Pancreas (tissue), 10 donors: ENCODE measurements around the gene WWC2. TPM values are rescaled to one million over a fixed set of nuclear protein-coding genes. Genes with fewer than 3 reads are reported as not detected.

Experiments
- ATAC-seq, 4 donors: fragments of 200-7000 bp; cut with Tn5 transposase; one replicate each; pipeline versions ENCODE4 v1.8.0 to v1.9.1; 2020; ENCODE audit warnings: mild to moderate bottlenecking in 4 of 4, moderate library complexity in 4 of 4
- DNase-seq, 6 donors: peaks; one replicate each; pipeline ENCODE4 v3.0.0-alpha.2; 2020
- FAIRE-seq: peaks from 2 replicates; lab custom pipeline; 2012; peaks lifted over from hg19 to GRCh38; lab: Jason Lieb, UNC
- H3K27ac ChIP-seq, 4 donors: fragments of 200-600 bp; sonication (generic); 1 replicate in 3 of 4; 2 replicates in 1 of 4; pipeline versions ENCODE4 v1.5.0 to v1.8.0; 2020
- H3K27me3 ChIP-seq, 4 donors: fragments of 200-600 bp; one replicate each; pipeline ENCODE4 v1.8.0; 2021
- H3K36me3 ChIP-seq, 3 donors: fragments of 200-600 bp; sonication (generic) in 1 of 3; one replicate each; pipeline versions ENCODE4 v1.5.0 to v1.8.0; 2020 to 2021
- H3K4me1 ChIP-seq, 3 donors: fragments of 200-600 bp; one replicate each; pipeline ENCODE4 v1.8.0; 2021
- H3K4me3 ChIP-seq, 4 donors: fragments of 200-600 bp; sonication (generic) in 2 of 4; one replicate each; pipeline versions ENCODE4 v1.5.0 to v1.8.0; 2020 to 2021
- H3K9me3 ChIP-seq, 4 donors: fragments of 200-600 bp; one replicate each; pipeline ENCODE4 v1.8.0; 2021
- CTCF ChIP-seq, 4 donors: fragments of 200-600 bp; sonication (generic) in 3 of 4; IDR thresholded peaks; one replicate each; pipeline versions ENCODE4 v1.5.0 to v1.8.0; 2021; ENCODE audit warnings: antibody characterized with exemption in 4 of 4
- WGBS, 2 donors: extraction: QIAGEN DNeasy Blood & Tissue Kit; methylation state at CpG; one replicate each; pipeline ENCODE4 v1.1.7; 2013; 5-methylcytosine and 5-hydroxymethylcytosine counted together
- intact Hi-C, 3 donors: fragments of 100-400 bp; cut with DNase I; formaldehyde crosslinking; loops; one replicate each; pipeline versions ENCODE4 v1.11.1 to v1.14.2; 2022
- polyA plus RNA-seq, 2 donors: library from polyadenylated mRNA; stranded (reverse); fragments of 200-250 nt; gene quantifications; one replicate each; pipeline ENCODE4 v1.2.3, GENCODE V29; 2013
- total RNA-seq, 6 donors: library from RNA; stranded (reverse); fragmentation: NEBNext Ultra II Directional in 4 of 6; extraction: Animal tissue kit (Norgen Biotek cat#: 25700) in 4 of 6; gene quantifications; one replicate each; pipeline versions ENCODE4 v1.2.1 to v1.2.4, GENCODE V29; 2021 to 2023
- donor health status: healthy with polysubstance abuse.
- donor health status: DM: no; HTN: no; CAD: no; lungs with moderate emphysema.
- donor health status: DM: no; HTN: no; CAD: no.
- donor health status: control.
- donor health status: control.
- donor health status: Bipolar disorder and iron deficiency.
- donor health status: DM: yes; HTN: yes; CAD: no.
- donor health status: DM: no; HTN: no; CAD: no.
- donor health status: DM: no; HTN: no; CAD: no.
- donor health status: DM: yes; HTN: yes; CAD: no.

WWC2 gene
- total and polyA plus RNA-seq, 8 donors: 4.4 to 27.5 (median 16.9) TPM

GRCh38 chr4:183362036-183362435 is 263.0 kb downstream of the WWC2 start:
- TF ChIP-seq CTCF (IDR thresholded peaks at IDR 0.05): no peak
- WGBS, 2 donors: 89 to 93% methylated on average over 4 of the region's 4 CpGs
- FAIRE-seq: no peak
- no peaks in the 10 kb centered on the region for H3K27me3 ChIP-seq
- H3K27ac ChIP-seq: no peak overlapping the region
- DNase-seq: no peak
- H3K4me1 ChIP-seq: no peaks in the 10 kb centered on the region
- no peaks in the 10 kb centered on the region for H3K9me3 ChIP-seq
- H3K4me3 ChIP-seq: no peak overlapping the region
- intact Hi-C loops: no loop called here
- no peaks in the 10 kb centered on the region for H3K36me3 ChIP-seq
- no peak for ATAC-seq

- no peak for FAIRE-seq
- no peak overlapping the region for H3K27ac ChIP-seq
- no peaks in the 10 kb centered on the region for H3K4me1 ChIP-seq
- H3K27me3 ChIP-seq: no peaks in the 10 kb centered on the region
- no peaks in the 10 kb centered on the region for H3K9me3 ChIP-seq
- no peaks in the 10 kb centered on the region for H3K36me3 ChIP-seq
- H3K4me3 ChIP-seq: no peak overlapping the region
- intact Hi-C loops: no loop called here
- ATAC-seq: no peak
- no peak for TF ChIP-seq CTCF (IDR thresholded peaks at IDR 0.05)
- no peak for DNase-seq
- 71 to 75% methylated on average over 15 of the region's 15 CpGs for WGBS, 2 donors
Measured at GRCh38 chr4:183362916-183363542, 264.0 kb downstream of the WWC2 start.

- TF ChIP-seq CTCF (IDR thresholded peaks at IDR 0.05): no peak
- H3K27me3 ChIP-seq: no peaks in the 10 kb centered on the region
- intact Hi-C loops: no loop called here
- DNase-seq (no peak), ATAC-seq (no peak), FAIRE-seq (no peak)
- H3K4me1 ChIP-seq: no peaks in the 10 kb centered on the region
- H3K36me3 ChIP-seq: no peaks in the 10 kb centered on the region
- no peaks in the 10 kb centered on the region for H3K9me3 ChIP-seq
- no peak overlapping the region for H3K4me3 ChIP-seq
- no peak overlapping the region for H3K27ac ChIP-seq
- 66 to 73% methylated on average over 10 of the region's 10 CpGs for WGBS, 2 donors
Measured at GRCh38 chr4:183364025-183364424, 265.0 kb downstream of the WWC2 start.

- ATAC-seq: no peak
- TF ChIP-seq CTCF (IDR thresholded peaks at IDR 0.05): no peak
Measured at GRCh38 chr4:183366206-183366835, 267.3 kb downstream of the WWC2 start.

GRCh38 chr4:183369073-183369472 is 270.0 kb downstream of the WWC2 start:
- no peak for TF ChIP-seq CTCF (IDR thresholded peaks at IDR 0.05)
- FAIRE-seq (no peak), ATAC-seq (no peak)

More at GRCh38 chr4:183366206-183366835, 267.3 kb downstream of the WWC2 start:
- FAIRE-seq (no peak), DNase-seq (no peak)
- 80 to 86% methylated on average over 16 of the region's 16 CpGs for WGBS, 2 donors
- no peaks in the 10 kb centered on the region for H3K4me1 ChIP-seq
- H3K9me3 ChIP-seq: no peaks in the 10 kb centered on the region
- no peak overlapping the region for H3K4me3 ChIP-seq
- H3K27me3 ChIP-seq: no peaks in the 10 kb centered on the region
- intact Hi-C loops: no loop called here
- no peaks in the 10 kb centered on the region for H3K36me3 ChIP-seq
- no peak overlapping the region for H3K27ac ChIP-seq

More at GRCh38 chr4:183369073-183369472, 270.0 kb downstream of the WWC2 start:
- Histone ChIP-seq H3K27me3 (no peaks in the 10 kb centered on the region), H3K4me1 (no peaks in the 10 kb centered on the region), H3K36me3 (no peaks in the 10 kb centered on the region), H3K9me3 (no peaks in the 10 kb centered on the region), H3K4me3 (no peak overlapping the region), H3K27ac (no peak overlapping the region)
- intact Hi-C loops: no loop called here
- DNase-seq: no peak
- 79 to 81% methylated on average over 8 of the region's 8 CpGs for WGBS, 2 donors
